Coronary artery (tissue), 2 donors: ENCODE measurements around the gene S1PR1.

Experiments used
- DNase-seq: peaks from one replicate; pipeline ENCODE4 v3.0.0-alpha.2; 2017; ENCODE audit warnings: low spot score
- H3K27ac ChIP-seq, 2 donors: fragments of 200-600 bp; sonication (generic); one replicate each; pipeline ENCODE4 v1.5.1; 2016 to 2019
- H3K4me3 ChIP-seq: fragments of 200-600 bp; sonication (generic); 2 replicates; pipeline ENCODE4 v1.5.1; 2016; ENCODE audit warnings: mild to moderate bottlenecking, moderate library complexity
- CTCF ChIP-seq: fragments of 200-600 bp; sonication (generic); IDR thresholded peaks from one replicate; pipeline ENCODE4 v1.5.1; 2019; ENCODE audit warnings: antibody characterized with exemption

S1PR1 gene

GRCh38 chr1:101242324-101243050, 5.7 kb downstream of the S1PR1 start:
- DNase-seq, result no peak
- Histone ChIP-seq H3K4me3 (no peak overlapping the region), H3K27ac (peak overlapping the region in 1 of 2 donors; percentile 1)
- no peak for TF ChIP-seq CTCF

DNA sequence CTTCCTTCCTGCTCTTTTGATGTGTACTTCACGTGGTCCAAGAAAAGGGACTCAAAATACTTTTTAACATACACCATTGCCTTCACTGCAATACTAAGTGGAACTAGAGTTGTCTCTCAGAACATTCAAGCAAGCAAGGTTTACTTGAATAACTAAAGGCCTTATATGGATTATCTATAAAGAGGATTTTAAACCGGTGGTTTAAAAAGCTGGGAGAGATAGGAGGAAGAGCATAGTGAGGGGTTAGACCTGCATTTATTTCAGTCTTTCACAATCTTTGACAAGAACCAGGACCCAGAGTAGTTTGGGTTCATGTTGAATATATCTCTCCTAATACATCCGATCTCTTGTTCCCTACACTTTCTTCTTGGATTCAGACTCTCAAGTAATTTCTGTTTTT, 6.9 kb downstream of the S1PR1 start:
- no peak for DNase-seq
- H3K27ac ChIP-seq, result no peak overlapping the region
- H3K4me3 ChIP-seq, result no peak overlapping the region
- TF ChIP-seq CTCF, result no peak

DNA sequence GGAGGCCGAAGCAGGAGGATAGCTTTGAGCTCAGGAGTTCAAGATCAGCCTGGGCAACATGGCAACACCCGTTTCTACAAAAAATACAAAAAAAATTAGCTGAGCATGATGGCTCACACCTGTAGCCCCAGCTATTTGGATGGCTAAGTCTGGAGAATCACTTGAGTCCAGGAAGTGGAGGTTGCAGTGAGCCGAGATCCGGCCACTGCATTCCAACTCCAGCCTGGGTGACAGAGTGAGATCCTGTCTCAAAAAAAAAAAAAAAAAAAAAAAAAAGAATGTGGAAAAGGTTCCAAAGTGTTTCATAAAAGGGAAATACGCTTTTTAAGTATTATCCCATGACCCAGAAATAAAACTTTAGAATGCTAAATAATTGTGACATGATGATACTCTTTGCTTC, 8.0 kb downstream of the S1PR1 start:
- no peak for TF ChIP-seq CTCF
- Histone ChIP-seq H3K27ac (no peak overlapping the region), H3K4me3 (no peak overlapping the region)
- no peak for DNase-seq

- no peak for TF ChIP-seq CTCF
- Histone ChIP-seq H3K4me3 (no peak overlapping the region), H3K27ac (no peak overlapping the region)
- DNase-seq, result no peak
These were observed 8.6 kb downstream of the S1PR1 start for GRCh38 chr1:101245246-101245927.

DNA sequence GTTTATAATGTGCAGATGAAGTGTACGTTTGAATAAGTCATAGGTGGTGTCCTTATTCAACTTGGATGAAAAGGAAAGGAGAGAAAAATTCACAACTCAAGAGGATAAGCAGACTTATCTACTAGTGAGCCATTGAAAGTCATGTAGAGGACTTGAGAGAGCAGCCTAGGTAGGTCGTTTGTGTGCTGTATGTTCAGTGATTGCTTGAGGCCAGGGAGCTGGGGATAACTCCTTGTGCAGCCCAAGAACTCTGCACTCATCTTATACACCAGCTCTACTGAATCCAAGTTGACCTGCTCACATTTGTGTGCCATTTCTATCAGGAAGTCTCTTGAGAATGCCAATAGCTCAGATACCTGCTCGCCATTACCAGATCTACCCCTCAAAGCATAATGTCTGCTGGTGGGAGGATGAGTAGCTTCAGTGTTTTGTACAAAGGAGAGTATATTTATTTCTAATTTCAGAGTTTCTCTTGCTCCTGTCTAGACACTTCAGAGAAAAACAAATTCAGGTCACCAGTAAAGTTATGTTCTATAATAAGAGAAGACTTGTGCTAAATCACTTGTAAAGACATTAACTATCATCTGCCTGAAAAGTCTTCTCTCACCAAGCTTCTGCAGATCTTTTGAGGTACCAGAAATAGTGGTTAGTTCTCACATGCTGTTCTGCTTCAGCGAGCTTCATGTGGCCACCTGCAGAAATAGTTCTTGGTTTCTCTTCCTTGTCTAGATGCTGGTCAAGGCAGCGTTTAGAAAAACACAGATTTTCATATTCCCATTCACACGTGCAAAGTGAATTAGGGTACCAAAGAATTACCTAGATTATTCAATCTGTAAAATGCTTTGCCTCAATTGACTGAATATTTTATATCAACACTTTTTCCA, 10.8 kb downstream of the S1PR1 start:
- no peak for TF ChIP-seq CTCF
- DNase-seq, result no peak

DNA sequence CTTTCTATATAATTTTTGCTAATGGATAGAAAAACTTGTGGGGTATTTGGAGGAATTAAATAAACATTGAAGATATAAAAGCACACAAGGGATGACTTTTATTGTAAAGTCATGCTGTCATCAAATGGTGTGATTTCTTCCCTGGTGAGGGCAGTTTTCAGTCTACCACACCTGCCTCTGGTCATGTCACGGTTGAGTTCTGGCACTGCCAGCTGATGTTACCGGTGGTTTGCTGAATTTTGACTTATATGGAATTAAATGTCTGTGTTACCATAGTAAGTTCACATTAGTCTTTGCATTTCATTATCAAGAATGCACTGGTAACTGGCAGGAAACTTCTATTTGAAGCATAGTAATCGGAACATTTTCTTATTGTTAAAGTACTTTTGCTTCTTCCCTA, 13.4 kb downstream of the S1PR1 start:
- TF ChIP-seq CTCF, result no peak
- Histone ChIP-seq H3K27ac (no peak overlapping the region), H3K4me3 (no peak overlapping the region)
- DNase-seq, result no peak

More for the DNA sequence above, 10.8 kb downstream of the S1PR1 start:
- Histone ChIP-seq H3K4me3 (no peak overlapping the region), H3K27ac (no peak overlapping the region)
